ENCODE measurements around the gene RAPSN. TPM values are rescaled to one million over a fixed set of nuclear protein-coding genes. Genes with fewer than 3 reads are reported as not detected.

RAPSN gene
- total and polyA plus RNA-seq, 8 donors: 0.18 to 0.92 (median 0.33) TPM

DNA sequence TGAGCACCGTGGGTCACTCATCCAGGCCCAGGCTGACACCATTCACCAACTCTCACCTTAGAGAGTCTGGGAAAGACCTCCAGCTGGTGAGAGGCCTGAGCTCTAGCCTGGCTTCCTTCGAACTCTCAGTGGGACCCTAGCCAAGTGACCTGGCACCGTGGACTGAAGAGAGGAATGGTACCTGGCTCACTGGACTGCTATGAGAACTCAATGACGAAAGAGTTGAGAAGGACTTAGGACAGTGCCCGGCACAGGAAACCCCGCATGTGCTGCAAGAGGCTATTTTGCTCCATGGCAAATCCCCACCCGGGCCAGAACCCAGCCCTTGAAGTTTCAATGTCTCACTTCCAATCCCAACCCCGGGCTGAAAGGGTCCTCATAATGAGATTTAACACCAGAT is 605 bp upstream of the RAPSN start:
- WGBS, 2 donors: 69 to 76% methylated on average over 8 of the region's 8 CpGs
- FAIRE-seq (no peak), DNase-seq (no peak), ATAC-seq (no peak)
- Histone ChIP-seq H3K4me1 (no peaks in the 10 kb centered on the region), H3K9me3 (no peaks in the 10 kb centered on the region), H3K36me3 (no peaks in the 10 kb centered on the region), H3K4me3 (no peak overlapping the region), H3K27me3 (no peaks in the 10 kb centered on the region), H3K27ac (no peak overlapping the region)
- TF ChIP-seq, protein P1, sequence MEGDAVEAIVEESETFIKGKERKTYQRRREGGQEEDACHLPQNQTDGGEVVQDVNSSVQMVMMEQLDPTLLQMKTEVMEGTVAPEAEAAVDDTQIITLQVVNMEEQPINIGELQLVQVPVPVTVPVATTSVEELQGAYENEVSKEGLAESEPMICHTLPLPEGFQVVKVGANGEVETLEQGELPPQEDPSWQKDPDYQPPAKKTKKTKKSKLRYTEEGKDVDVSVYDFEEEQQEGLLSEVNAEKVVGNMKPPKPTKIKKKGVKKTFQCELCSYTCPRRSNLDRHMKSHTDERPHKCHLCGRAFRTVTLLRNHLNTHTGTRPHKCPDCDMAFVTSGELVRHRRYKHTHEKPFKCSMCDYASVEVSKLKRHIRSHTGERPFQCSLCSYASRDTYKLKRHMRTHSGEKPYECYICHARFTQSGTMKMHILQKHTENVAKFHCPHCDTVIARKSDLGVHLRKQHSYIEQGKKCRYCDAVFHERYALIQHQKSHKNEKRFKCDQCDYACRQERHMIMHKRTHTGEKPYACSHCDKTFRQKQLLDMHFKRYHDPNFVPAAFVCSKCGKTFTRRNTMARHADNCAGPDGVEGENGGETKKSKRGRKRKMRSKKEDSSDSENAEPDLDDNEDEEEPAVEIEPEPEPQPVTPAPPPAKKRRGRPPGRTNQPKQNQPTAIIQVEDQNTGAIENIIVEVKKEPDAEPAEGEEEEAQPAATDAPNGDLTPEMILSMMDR (IDR thresholded peaks at IDR 0.05): no peak
- intact Hi-C loops (cut with DNase I): loop anchor here in 2 of 3 donors (5.0 to 10.0 kb wide), 2 partner anchors 72 to 75 kb away; partner anchors contain the start of gene SPI1 (in 2 of the 2)

DNA sequence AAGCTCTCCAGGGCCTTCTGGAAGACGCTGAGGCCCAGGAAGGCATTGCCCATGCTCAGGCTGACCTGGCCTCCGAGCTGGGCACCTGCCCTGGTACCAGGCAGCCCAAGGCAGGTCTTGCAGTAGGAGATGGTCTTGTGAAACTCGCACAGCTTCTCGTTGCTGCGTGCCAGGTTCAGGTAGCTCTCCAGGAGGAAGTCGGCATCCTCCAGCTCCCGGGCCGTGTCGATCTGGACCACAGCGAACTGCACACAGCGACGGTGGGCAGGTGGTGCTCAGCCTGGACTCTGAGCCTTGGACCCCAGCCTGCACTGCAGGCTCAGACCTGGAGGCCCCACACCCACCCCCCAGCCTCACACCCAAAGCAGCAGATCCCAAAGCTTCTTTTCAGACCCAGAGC is 1.0 kb downstream of the RAPSN start:
- Histone ChIP-seq H3K27me3 (no peaks in the 10 kb centered on the region), H3K36me3 (no peaks in the 10 kb centered on the region), H3K27ac (no peak overlapping the region), H3K4me1 (no peaks in the 10 kb centered on the region), H3K9me3 (no peaks in the 10 kb centered on the region), H3K4me3 (no peak overlapping the region)
- peak in 1 of 6 donors; percentile 51 for DNase-seq
- intact Hi-C loops (cut with DNase I): loop anchor here in 2 of 3 donors (5.0 to 10.0 kb wide), 2 partner anchors 71 to 73 kb away; partner anchors contain the start of gene SPI1 (in 2 of the 2)
- 87 to 91% methylated on average over 12 of the region's 12 CpGs for WGBS, 2 donors
- no peak for ATAC-seq
- TF ChIP-seq, protein P1 (IDR thresholded peaks at IDR 0.05): no peak
- no peak for FAIRE-seq

DNA sequence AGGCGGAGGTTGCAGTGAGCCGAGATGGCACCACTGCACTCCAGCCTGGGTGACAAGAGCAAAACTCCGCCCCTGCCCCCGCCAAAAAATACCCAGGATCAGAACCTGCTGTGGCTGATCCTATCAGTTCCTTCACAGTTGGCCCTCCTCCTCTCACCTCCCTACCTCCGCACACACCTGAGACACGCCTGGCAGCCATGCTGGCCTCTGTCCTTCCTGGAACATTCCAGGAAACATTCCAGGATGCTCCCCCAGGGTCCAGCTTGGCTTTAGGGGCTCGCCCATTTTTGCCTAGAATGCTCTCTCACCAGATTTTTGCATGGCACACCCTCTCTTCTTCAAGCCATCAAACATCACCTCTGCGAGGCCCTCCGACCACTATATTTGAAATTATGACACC is 2.1 kb downstream of the RAPSN start:
- FAIRE-seq (no peak), DNase-seq (no peak), ATAC-seq (no peak)
- TF ChIP-seq, protein P1 (IDR thresholded peaks at IDR 0.05): no peak
- Histone ChIP-seq H3K9me3 (no peaks in the 10 kb centered on the region), H3K27ac (no peak overlapping the region), H3K4me3 (no peak overlapping the region), H3K27me3 (no peaks in the 10 kb centered on the region), H3K36me3 (no peaks in the 10 kb centered on the region), H3K4me1 (no peaks in the 10 kb centered on the region)
- WGBS, 2 donors: 88 to 92% methylated on average over 9 of the region's 9 CpGs
- intact Hi-C loops (cut with DNase I): loop anchor here in 2 of 3 donors (5.0 to 10.0 kb wide), 2 partner anchors 70 to 72 kb away; partner anchors contain the start of gene SPI1 (in 2 of the 2)

DNA sequence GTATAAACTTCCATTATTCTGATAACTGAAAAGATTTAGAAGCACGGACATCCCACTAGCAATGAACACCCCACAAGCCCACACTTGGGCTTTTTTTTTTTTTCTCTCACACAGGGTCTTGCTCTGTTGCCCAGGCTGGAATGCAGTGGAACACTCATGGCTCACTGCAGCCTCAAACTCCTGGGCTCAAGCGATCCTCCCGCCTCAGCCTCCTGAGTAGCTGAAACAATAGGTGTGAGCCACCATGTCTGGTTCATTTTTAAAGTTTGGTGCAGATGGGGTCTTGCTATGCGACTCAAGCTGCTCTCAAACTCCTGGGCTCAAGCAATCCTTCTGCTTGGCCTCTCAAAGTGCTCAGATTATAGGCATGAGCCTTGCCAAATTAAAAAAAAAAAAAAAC is 3.1 kb downstream of the RAPSN start:
- Histone ChIP-seq H3K27me3 (no peaks in the 10 kb centered on the region), H3K4me1 (no peaks in the 10 kb centered on the region), H3K36me3 (no peaks in the 10 kb centered on the region), H3K27ac (no peak overlapping the region), H3K4me3 (no peak overlapping the region), H3K9me3 (no peaks in the 10 kb centered on the region)
- intact Hi-C loops (cut with DNase I): loop anchor here in 2 of 3 donors (5.0 to 10.0 kb wide), 2 partner anchors 69 to 71 kb away; partner anchors contain the start of gene SPI1 (in 2 of the 2)
- DNase-seq (no peak), FAIRE-seq (no peak), ATAC-seq (no peak)
- WGBS, 2 donors: 87 to 90% methylated on average over 4 of the region's 4 CpGs
- TF ChIP-seq, protein P1 (IDR thresholded peaks at IDR 0.05): no peak

DNA sequence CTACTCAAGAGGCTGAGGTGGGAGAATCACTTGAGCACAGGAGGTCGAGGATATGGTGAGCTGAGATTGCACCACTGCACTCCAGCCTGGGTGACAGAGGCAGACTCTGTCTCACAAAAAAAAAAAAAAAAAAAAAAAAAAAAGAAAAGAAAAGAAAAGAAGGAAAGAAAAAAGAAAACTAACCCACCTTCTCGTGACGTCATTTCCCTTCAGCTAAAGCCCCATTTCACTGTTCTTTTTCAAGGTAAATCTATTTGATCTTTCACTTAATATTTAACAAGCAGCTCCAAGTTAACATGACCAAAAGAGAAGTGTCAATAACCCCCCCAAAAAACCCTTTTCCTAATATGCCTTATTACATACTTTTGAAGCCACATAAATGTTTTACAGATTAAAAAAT is 5.1 kb downstream of the RAPSN start:
- intact Hi-C loops (cut with DNase I): loop anchor here in 1 of 3 donors (10.0 kb wide), 1 partner anchor 69 kb away; the partner anchor contains the start of gene SPI1
- FAIRE-seq: no peak
- Histone ChIP-seq H3K36me3 (no peaks in the 10 kb centered on the region), H3K4me3 (no peak overlapping the region), H3K27ac (no peak overlapping the region), H3K4me1 (no peaks in the 10 kb centered on the region), H3K9me3 (no peaks in the 10 kb centered on the region), H3K27me3 (no peaks in the 10 kb centered on the region)
- no peak for ATAC-seq
- WGBS, 2 donors: 67 to 69% methylated on average over 3 of the region's 3 CpGs
- no peak for DNase-seq
- TF ChIP-seq, protein P1 (IDR thresholded peaks at IDR 0.05): no peak

Data from pancreas (tissue), 10 donors.